HCT116 (cell line): Measurements from ENCODE around the gene RAB3IP. TPM values are rescaled to one million over a fixed set of nuclear protein-coding genes. Genes with fewer than 3 reads are reported as not detected.

Experiments
- ATAC-seq: fragments of 200-7000 bp; cut with Tn5 transposase; 2 replicates; pipeline ENCODE4 v1.9.1; 2020; ENCODE audit warnings: mild to moderate bottlenecking, moderate library complexity
- BruUV-seq: library from RNA; stranded (reverse); fragments of 400-500 nt; replicated peaks from 2 replicates; lab custom pipeline; 2021; lab: Mats Ljungman, UMichigan
- CTCF ChIA-PET: fragments of 300-600 bp; sonication (Branson Sonifier 250); formaldehyde crosslinking; loops from one replicate; lab custom pipeline; 2021; ENCODE audit warnings: antibody characterized with exemption; lab: Charles Lee
- POLR2A ChIA-PET: fragments of 300-600, 350-600 bp; sonication (Branson Sonifier 250); formaldehyde crosslinking; loops from one replicate; lab custom pipeline; 2021; ENCODE audit warnings: antibody characterized with exemption; lab: Charles Lee
- RAD21 ChIA-PET, 2 experiments: fragments of 300-600 bp; sonication (Branson Sonifier 250); formaldehyde crosslinking; loops; one replicate each; lab custom pipeline; 2023; ENCODE audit warnings: low total read pairs in 2 of 2; ENCODE audit not compliant: uncharacterized antibody in 2 of 2, unreplicated experiment in 2 of 2, low non-redundant PET in 1 of 2; lab: Charles Lee
- DNase-seq: peaks from one replicate; pipeline ENCODE4 v3.0.0-alpha.2; 2010; ENCODE audit warnings: low read depth, low spot score
- H2AFZ ChIP-seq: fragments of 200-600 bp; shearing (Covaris generic), sonication (generic); 2 replicates; pipeline ENCODE4 v1.6.1; 2017; ENCODE audit warnings: low read depth, mixed run types, mixed read lengths, antibody characterized with exemption, low read length; ENCODE audit not compliant: poor library complexity, severe bottlenecking
- H3K27ac ChIP-seq: 2 replicates; pipeline ENCODE4 v1.5.1; 2012; ENCODE audit warnings: low read depth, low read length
- H3K27me3 ChIP-seq: fragments of 200-600 bp; sonication (generic); 2 replicates; pipeline ENCODE4 v1.6.1; 2016; ENCODE audit warnings: mixed run types, low read length, mixed read lengths; ENCODE audit not compliant: insufficient read depth
- H3K36me3 ChIP-seq, 2 experiments: fragments of 200-500 bp in 1 of 2; fragments of 200-600 bp in 1 of 2; sonication (Bioruptor generic) in 1 of 2; sonication (generic) in 1 of 2; 2 replicates each; pipeline versions ENCODE4 v1.5.1 to v1.6.1; 2014 to 2016; ENCODE audit warnings: low read length in 2 of 2, inconsistent platforms in 1 of 2, mixed read lengths in 1 of 2, mixed run types in 1 of 2; ENCODE audit not compliant: insufficient read depth in 2 of 2, control insufficient read depth in 1 of 2
- H3K4me1 ChIP-seq, 2 experiments: fragments of 200-600 bp in 1 of 2; sonication (generic) in 1 of 2; 2 replicates each; pipeline versions ENCODE4 v1.5.1 to v1.6.1; 2012 to 2017; ENCODE audit warnings: low read length in 2 of 2, inconsistent platforms in 1 of 2, mild to moderate bottlenecking in 1 of 2, mixed read lengths in 1 of 2, mixed run types in 1 of 2, moderate library complexity in 1 of 2; ENCODE audit not compliant: insufficient read depth in 2 of 2, control insufficient read depth in 1 of 2
- H3K4me2 ChIP-seq: fragments of 200-600 bp; sonication (generic); 2 replicates; pipeline ENCODE4 v1.6.1; 2017; ENCODE audit warnings: mixed run types, low read length, mixed read lengths
- H3K4me3 ChIP-seq, 2 experiments: fragments of 200-600 bp in 1 of 2; sonication (generic) in 1 of 2; replicated peaks in 1 of 2; 2 replicates each; pipeline ENCODE4 v1.5.1; 2011 to 2016; ENCODE audit warnings: low read length in 2 of 2, control low read depth in 1 of 2, low read depth in 1 of 2, mild to moderate bottlenecking in 1 of 2, mixed read lengths in 1 of 2, mixed run types in 1 of 2
- H3K79me2 ChIP-seq: fragments of 200-600 bp; sonication (generic); 2 replicates; pipeline ENCODE4 v1.6.1; 2017; ENCODE audit warnings: mild to moderate bottlenecking, mixed run types, low read length, moderate library complexity, mixed read lengths; ENCODE audit not compliant: insufficient read depth
- H3K9ac ChIP-seq: fragments of 200-600 bp; sonication (generic); 2 replicates; pipeline ENCODE4 v1.6.1; 2016; ENCODE audit warnings: low read length, mixed read lengths
- H3K9me2 ChIP-seq: fragments of 200-600 bp; sonication (generic), shearing (Covaris generic); 2 replicates; pipeline ENCODE4 v1.6.1; 2017; ENCODE audit warnings: mixed run types, mild to moderate bottlenecking, moderate library complexity; ENCODE audit not compliant: insufficient read depth
- H3K9me3 ChIP-seq, 2 experiments: fragments of 200-500 bp in 1 of 2; fragments of 200-600 bp in 1 of 2; sonication (Bioruptor generic) in 1 of 2; sonication (generic) in 1 of 2; 2 replicates each; pipeline ENCODE4 v1.6.1; 2014 to 2017; ENCODE audit warnings: low read length in 2 of 2, mixed read lengths in 2 of 2, inconsistent platforms in 1 of 2, low read depth in 1 of 2, mild to moderate bottlenecking in 1 of 2, mixed run types in 1 of 2, moderate library complexity in 1 of 2; ENCODE audit not compliant: control insufficient read depth in 1 of 2, insufficient read depth in 1 of 2
- H4K20me1 ChIP-seq: fragments of 200-600 bp; sonication (generic), shearing (Covaris generic); 2 replicates; pipeline ENCODE4 v1.6.1; 2017; ENCODE audit warnings: mixed run types, mild to moderate bottlenecking, moderate library complexity; ENCODE audit not compliant: insufficient read depth
- ATF3 ChIP-seq: IDR thresholded peaks from 2 replicates; pipeline ENCODE4 v1.6.1; 2012
- CBX3 ChIP-seq: IDR thresholded peaks from 2 replicates; pipeline ENCODE4 v1.6.1; 2012; ENCODE audit warnings: low read depth
- CEBPB ChIP-seq: IDR thresholded peaks from 2 replicates; pipeline ENCODE4 v1.6.1; 2012; ENCODE audit warnings: low read depth
- EGR1 ChIP-seq: IDR thresholded peaks from 2 replicates; pipeline ENCODE4 v1.6.1; 2012; ENCODE audit warnings: low read depth
- ELF1 ChIP-seq: IDR thresholded peaks from 2 replicates; pipeline ENCODE4 v1.6.1; 2012; ENCODE audit warnings: low read depth, borderline replicate concordance
- EZH2 ChIP-seq: fragments of 200-600 bp; sonication (generic); IDR thresholded peaks from 2 replicates; pipeline ENCODE4 v1.6.1; 2017; ENCODE audit warnings: antibody characterized with exemption, mixed run types
- EZH2phosphoT487 ChIP-seq: fragments of 200-600 bp; IDR thresholded peaks from 2 replicates; pipeline ENCODE4 v1.6.1; 2018; ENCODE audit warnings: antibody characterized with exemption, borderline replicate concordance
- FOSL1 ChIP-seq: IDR thresholded peaks from 2 replicates; pipeline ENCODE4 v1.6.1; 2012; ENCODE audit warnings: low read depth
- JUND ChIP-seq: IDR thresholded peaks from 2 replicates; pipeline ENCODE4 v1.6.1; 2012
- POLR2A ChIP-seq: IDR thresholded peaks from 2 replicates; pipeline ENCODE4 v1.7.0; 2011; ENCODE audit warnings: borderline replicate concordance; ENCODE audit not compliant: insufficient read depth, insufficient read length; ENCODE audit errors: extremely low read depth
- POLR2AphosphoS5 ChIP-seq: IDR thresholded peaks from 2 replicates; pipeline ENCODE4 v1.6.1; 2011; ENCODE audit warnings: mild to moderate bottlenecking, low read depth, low read length, moderate library complexity
- RAD21 ChIP-seq: IDR thresholded peaks from 2 replicates; pipeline ENCODE4 v1.6.1; 2012; ENCODE audit warnings: low read depth, mild to moderate bottlenecking
- REST ChIP-seq: IDR thresholded peaks from 2 replicates; pipeline ENCODE4 v1.6.1; 2012; ENCODE audit warnings: low read depth
- SIN3A ChIP-seq: IDR thresholded peaks from 2 replicates; pipeline ENCODE4 v1.6.1; 2012; ENCODE audit warnings: low read depth
- SP1 ChIP-seq: IDR thresholded peaks from 2 replicates; pipeline ENCODE4 v1.6.1; 2012; ENCODE audit warnings: low read depth
- SRF ChIP-seq: IDR thresholded peaks from 2 replicates; pipeline ENCODE4 v1.6.1; 2012; ENCODE audit warnings: low read depth
- TCF7L2 ChIP-seq: IDR thresholded peaks from 2 replicates; pipeline ENCODE4 v1.7.0; 2011; ENCODE audit warnings: borderline replicate concordance, inconsistent platforms; ENCODE audit not compliant: insufficient read depth, insufficient read length; ENCODE audit errors: extremely low read depth
- ZFX ChIP-seq: fragments of 450-650 bp; IDR thresholded peaks from 2 replicates; pipeline ENCODE4 v1.6.1; 2017
- ZNF274 ChIP-seq: fragments of 200-500 bp; sonication (Bioruptor generic); IDR thresholded peaks from 2 replicates; pipeline ENCODE4 v1.6.1; 2014; ENCODE audit warnings: mild to moderate bottlenecking, low read depth, low read length, inconsistent platforms
- intact Hi-C: fragments of 100-400 bp; cut with micrococcal nuclease; formaldehyde crosslinking; loops from 2 replicates; pipeline ENCODE4 v1.10.0; 2022
- total RNA-seq: library from RNA; stranded (reverse); gene quantifications from one replicate; pipeline ENCODE4 v1.2.1, GENCODE V29; 2021; ENCODE audit not compliant: unreplicated experiment

Gene RAB3IP
- total RNA-seq, 1 experiment from 2014 or later, result 31.3 TPM

GRCh38 chr12:69744109-69744508 is 5.4 kb downstream of the RAB3IP start:
- RAD21 ChIA-PET, result no interaction called here
- no peak for ATAC-seq
- Histone ChIP-seq H3K4me3 (no peak overlapping the region), H3K27ac (no peak overlapping the region), H4K20me1 (no peaks in the 10 kb centered on the region), H3K27me3 (no peaks in the 10 kb centered on the region), H3K36me3 (no peaks in the 10 kb centered on the region), H2AFZ (no peak overlapping the region), H3K9ac (no peak overlapping the region), H3K9me2 (no peaks in the 10 kb centered on the region), H3K4me1 (peaks cover 4 to 7% of the 10 kb centered on the region in 2 experiments; a peak in 3 of 4 replicates), H3K79me2 (peaks cover 26% of the 10 kb centered on the region), H3K9me3 (peaks cover 0 to 3% of the 10 kb centered on the region in 2 experiments; a peak in 1 of 4 replicates), H3K4me2 (no peak overlapping the region)
- no peak for TF ChIP-seq CEBPB
- no peak for TF ChIP-seq EGR1
- no peak for TF ChIP-seq FOSL1
- no peak for TF ChIP-seq ZNF274
- no peak for TF ChIP-seq RAD21
- no peak for TF ChIP-seq ZFX
- TF ChIP-seq ELF1, result no peak
- no peak for TF ChIP-seq CBX3
- no peak for TF ChIP-seq TCF7L2
- no peak for TF ChIP-seq EZH2
- TF ChIP-seq SP1, result no peak
- TF ChIP-seq JUND, result no peak
- no peak for TF ChIP-seq ATF3
- TF ChIP-seq SRF, result no peak
- TF ChIP-seq SIN3A, result no peak
- TF ChIP-seq REST, result no peak
- TF ChIP-seq EZH2phosphoT487, result no peak
- no peak for TF ChIP-seq POLR2AphosphoS5
- no peak for TF ChIP-seq POLR2A
- no TSS peak for BruUV-seq
- CTCF ChIA-PET, result no interaction called here
- POLR2A ChIA-PET, result no interaction called here
- intact Hi-C loops, result no loop called here
- DNase-seq, result no peak
